ENCODE measurements around the gene TRIM63.

DNA sequence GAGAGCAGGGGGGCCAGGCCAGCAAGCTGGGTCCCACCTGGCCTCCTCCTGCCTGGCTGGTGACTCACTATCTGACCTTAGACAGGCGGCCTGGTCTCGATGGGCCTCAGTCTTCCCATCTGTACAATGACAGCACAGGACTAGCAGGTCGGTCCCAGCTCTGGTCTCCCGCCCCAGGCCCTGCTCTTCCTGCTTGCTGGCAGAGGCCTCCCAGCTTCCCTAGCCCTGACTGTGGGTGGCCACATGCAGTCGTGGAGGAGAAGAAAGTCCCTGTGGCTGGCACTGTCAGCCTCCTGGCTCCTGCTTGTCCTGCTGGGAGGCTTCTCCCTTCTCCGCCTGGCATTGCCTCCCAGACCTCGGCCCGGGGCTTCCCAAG, 45.0 kb downstream of the TRIM63 start:
- TF ChIP-seq, protein P1, sequence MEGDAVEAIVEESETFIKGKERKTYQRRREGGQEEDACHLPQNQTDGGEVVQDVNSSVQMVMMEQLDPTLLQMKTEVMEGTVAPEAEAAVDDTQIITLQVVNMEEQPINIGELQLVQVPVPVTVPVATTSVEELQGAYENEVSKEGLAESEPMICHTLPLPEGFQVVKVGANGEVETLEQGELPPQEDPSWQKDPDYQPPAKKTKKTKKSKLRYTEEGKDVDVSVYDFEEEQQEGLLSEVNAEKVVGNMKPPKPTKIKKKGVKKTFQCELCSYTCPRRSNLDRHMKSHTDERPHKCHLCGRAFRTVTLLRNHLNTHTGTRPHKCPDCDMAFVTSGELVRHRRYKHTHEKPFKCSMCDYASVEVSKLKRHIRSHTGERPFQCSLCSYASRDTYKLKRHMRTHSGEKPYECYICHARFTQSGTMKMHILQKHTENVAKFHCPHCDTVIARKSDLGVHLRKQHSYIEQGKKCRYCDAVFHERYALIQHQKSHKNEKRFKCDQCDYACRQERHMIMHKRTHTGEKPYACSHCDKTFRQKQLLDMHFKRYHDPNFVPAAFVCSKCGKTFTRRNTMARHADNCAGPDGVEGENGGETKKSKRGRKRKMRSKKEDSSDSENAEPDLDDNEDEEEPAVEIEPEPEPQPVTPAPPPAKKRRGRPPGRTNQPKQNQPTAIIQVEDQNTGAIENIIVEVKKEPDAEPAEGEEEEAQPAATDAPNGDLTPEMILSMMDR (conservative IDR thresholded peaks at IDR 0.05; ENCODE audit: low read depth, low read length), result no peak
- no peak for TF ChIP-seq EZH2phosphoT487 (IDR thresholded peaks at IDR 0.05; ENCODE audit: borderline replicate concordance, low read length)

All from PC-3 (cell line).